GM19468 (cell line): ENCODE results near the gene LNX1.

Experiments
- ATAC-seq: cut with Tn5 transposase; IDR thresholded peaks from one replicate; pipeline ENCODE4 v1.9.1; 2021; ENCODE audit warnings: mild to moderate bottlenecking, moderate library complexity, moderate number of reproducible peaks; ENCODE audit not compliant: unreplicated experiment; ENCODE audit errors: extremely low read depth

LNX1 gene

GRCh38 chr4:53591372-53591892 lies at the start of gene LNX1:
Gene LNX1, minus strand, starts transcription at chr4:53591486. Its CDS starts 17,484 bp downstream, at chr4:53574002.
- ATAC-seq, result no peak

- peak; percentile 67 for ATAC-seq
These were observed 49.5 kb upstream of the LNX1 start for GRCh38 chr4:53640576-53641453.

- ATAC-seq, result no peak
These were observed 47.6 kb upstream of the LNX1 start for GRCh38 chr4:53638919-53639318.

GRCh38 chr4:53637348-53637747 lies 46.1 kb upstream of the LNX1 start:
- ATAC-seq, result no peak

GRCh38 chr4:53635697-53636483 lies 44.6 kb upstream of the LNX1 start:
- no peak for ATAC-seq

- no peak for ATAC-seq
These were observed 42.3 kb upstream of the LNX1 start for GRCh38 chr4:53633608-53634007.

GRCh38 chr4:53629296-53629695 lies 38.0 kb upstream of the LNX1 start:
- ATAC-seq, result no peak

GRCh38 chr4:53626491-53626890 lies 35.2 kb upstream of the LNX1 start:
- no peak for ATAC-seq

- no peak for ATAC-seq
These were observed 34.6 kb upstream of the LNX1 start for GRCh38 chr4:53625888-53626287.

- ATAC-seq, result no peak
These were observed 31.5 kb upstream of the LNX1 start for GRCh38 chr4:53622739-53623151.

- no peak for ATAC-seq
These were observed 29.7 kb upstream of the LNX1 start for GRCh38 chr4:53620956-53621355.

- ATAC-seq, result no peak
These were observed 28.1 kb upstream of the LNX1 start for GRCh38 chr4:53619431-53619830.

GRCh38 chr4:53618321-53618720 lies 27.0 kb upstream of the LNX1 start:
- no peak for ATAC-seq

GRCh38 chr4:53617101-53617680 lies 25.9 kb upstream of the LNX1 start:
- no peak for ATAC-seq

- no peak for ATAC-seq
These were observed 24.9 kb upstream of the LNX1 start for GRCh38 chr4:53616219-53616618.

- ATAC-seq, result no peak
These were observed 23.3 kb upstream of the LNX1 start for GRCh38 chr4:53614591-53614990.

GRCh38 chr4:53613428-53613827 lies 22.1 kb upstream of the LNX1 start:
- no peak for ATAC-seq

- no peak for ATAC-seq
These were observed 17.4 kb upstream of the LNX1 start for GRCh38 chr4:53608649-53609048.

GRCh38 chr4:53608242-53608641 lies 17.0 kb upstream of the LNX1 start:
- no peak for ATAC-seq

GRCh38 chr4:53605783-53606182 lies 14.5 kb upstream of the LNX1 start:
- no peak for ATAC-seq

GRCh38 chr4:53602390-53602789 lies 11.1 kb upstream of the LNX1 start:
- no peak for ATAC-seq
